HEK293T (cell line): ENCODE data around the gene TAX1BP3.

Source experiments
- ARNT ChIP-seq: fragments of 450-650 bp; IDR thresholded peaks from 2 replicates; pipeline ENCODE4 v1.6.1; 2017; ENCODE audit warnings: mild to moderate bottlenecking
- BHLHE40 ChIP-seq: fragments of 450-650 bp; IDR thresholded peaks from 2 replicates; pipeline ENCODE4 v1.6.1; 2016; ENCODE audit warnings: mild to moderate bottlenecking, moderate library complexity, borderline replicate concordance
- CTBP1 ChIP-seq: fragments of 450-650 bp; IDR thresholded peaks from 2 replicates; pipeline ENCODE4 v1.6.1; 2016; ENCODE audit warnings: borderline replicate concordance
- ELF4 ChIP-seq: fragments of 450-650 bp; IDR thresholded peaks from 2 replicates; pipeline ENCODE4 v1.6.1; 2017; ENCODE audit warnings: antibody characterized with exemption
- FOXA1 ChIP-seq: fragments of 450-650 bp; IDR thresholded peaks from 2 replicates; pipeline ENCODE4 v1.6.1; 2016; ENCODE audit warnings: mild to moderate bottlenecking
- FOXK2 ChIP-seq: fragments of 450-650 bp; IDR thresholded peaks from 2 replicates; pipeline ENCODE4 v1.6.1; 2016; ENCODE audit warnings: mild to moderate bottlenecking
- FOXM1 ChIP-seq: fragments of 450-650 bp; IDR thresholded peaks from 2 replicates; pipeline ENCODE4 v1.6.1; 2017; ENCODE audit warnings: mild to moderate bottlenecking, borderline replicate concordance
- HDGF ChIP-seq: fragments of 450-650 bp; IDR thresholded peaks from 2 replicates; pipeline ENCODE4 v1.6.1; 2017; ENCODE audit warnings: antibody characterized with exemption, borderline replicate concordance
- L3MBTL2 ChIP-seq: fragments of 450-650 bp; conservative IDR thresholded peaks from 2 replicates; pipeline ENCODE4 v1.6.1; 2016; ENCODE audit warnings: mild to moderate bottlenecking
- LEF1 ChIP-seq: fragments of 450-650 bp; IDR thresholded peaks from 2 replicates; pipeline ENCODE4 v1.6.1; 2017; ENCODE audit warnings: mild to moderate bottlenecking, borderline replicate concordance
- SP1 ChIP-seq: fragments of 450-650 bp; IDR thresholded peaks from 2 replicates; pipeline ENCODE4 v1.6.1; 2017
- SUZ12 ChIP-seq: fragments of 450-650 bp; IDR thresholded peaks from 2 replicates; pipeline ENCODE4 v1.6.1; 2016; ENCODE audit warnings: mild to moderate bottlenecking
- TARDBP ChIP-seq: fragments of 450-650 bp; IDR thresholded peaks from 2 replicates; pipeline ENCODE4 v1.6.1; 2016
- ZNF384 ChIP-seq: fragments of 450-650 bp; IDR thresholded peaks from 2 replicates; pipeline ENCODE4 v1.6.1; 2016

GRCh38 chr17:3695129-3695722, 26.8 kb upstream of the TAX1BP3 start:
- no peak for TF ChIP-seq CTBP1
- no peak for TF ChIP-seq FOXK2
- no peak for TF ChIP-seq ELF4
- no peak for TF ChIP-seq BHLHE40
- TF ChIP-seq SP1, result no peak
- TF ChIP-seq TARDBP, result no peak
- TF ChIP-seq ZNF384, result no peak
- no peak for TF ChIP-seq LEF1
- no peak for TF ChIP-seq SUZ12
- no peak for TF ChIP-seq HDGF
- no peak for TF ChIP-seq FOXA1
- no peak for TF ChIP-seq FOXM1
- TF ChIP-seq L3MBTL2, result no peak
- TF ChIP-seq ARNT, result no peak
